HG03432 (cell line): ENCODE measurements around the gene PEPD.

ENCODE experiments used
- ATAC-seq: cut with Tn5 transposase; IDR thresholded peaks from one replicate; pipeline ENCODE4 v1.9.1; 2021; ENCODE audit warnings: mild to moderate bottlenecking, moderate library complexity; ENCODE audit not compliant: unreplicated experiment

Gene PEPD

GRCh38 chr19:33547676-33548075 lies 26.1 kb upstream of the PEPD start:
- no peak for ATAC-seq

GRCh38 chr19:33546656-33547055 lies 25.1 kb upstream of the PEPD start:
- no peak for ATAC-seq

GRCh38 chr19:33545217-33545981 lies 23.8 kb upstream of the PEPD start:
- no peak for ATAC-seq

- ATAC-seq = no peak
These were observed 13.6 kb upstream of the PEPD start for GRCh38 chr19:33535226-33535625.

DNA sequence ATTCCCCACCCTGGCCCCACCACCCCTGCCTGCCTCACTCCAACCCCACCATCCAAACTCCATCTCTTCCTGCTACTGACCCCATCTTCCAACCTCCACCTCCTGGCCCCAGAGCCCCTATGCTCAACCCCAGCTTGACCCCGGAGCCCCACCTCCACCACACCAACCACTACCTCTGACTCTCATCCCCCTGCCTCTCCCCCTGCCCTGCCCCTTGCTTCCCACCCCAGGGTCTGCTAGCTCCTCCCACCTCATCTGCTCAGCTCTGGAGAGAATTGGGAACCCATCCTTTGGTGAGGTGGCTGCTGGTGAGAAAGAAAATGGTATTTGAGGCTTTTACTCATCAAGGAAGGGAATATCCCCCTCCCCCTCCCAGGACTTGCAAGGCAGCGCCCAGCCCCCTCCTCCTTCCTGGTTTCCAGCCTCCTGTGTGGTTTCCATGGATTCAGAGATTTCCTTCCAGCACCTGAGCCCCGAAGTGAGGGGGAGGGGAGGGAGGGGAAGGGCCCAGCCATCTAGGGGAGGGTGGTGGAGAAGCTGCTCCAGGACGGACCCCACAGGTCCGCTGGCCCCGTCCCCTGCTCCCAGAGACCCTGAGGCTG lies 11.4 kb upstream of the PEPD start:
- no peak for ATAC-seq

GRCh38 chr19:33530842-33531241 lies 9.3 kb upstream of the PEPD start:
- ATAC-seq = no peak

DNA sequence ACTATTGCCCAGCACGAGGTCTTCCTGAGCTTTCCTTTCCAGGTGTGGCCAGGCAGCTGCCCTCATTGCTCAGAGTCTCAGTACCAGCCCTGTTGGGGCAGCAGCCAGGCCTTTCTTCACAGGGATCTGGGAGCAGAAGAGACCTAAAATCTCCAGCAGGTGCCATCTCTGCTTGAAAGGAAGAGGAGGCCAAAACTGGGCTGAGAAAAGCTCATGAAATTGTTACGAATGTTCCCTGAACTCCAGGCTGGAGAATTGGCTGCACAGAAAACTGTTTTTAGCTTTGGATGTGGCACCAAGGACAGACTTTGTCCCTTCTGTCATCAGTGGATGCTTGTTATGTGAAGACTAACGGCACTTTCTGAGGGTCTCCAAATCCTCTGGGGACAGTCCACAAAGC lies 8.7 kb upstream of the PEPD start:
- ATAC-seq = no peak

- no peak for ATAC-seq
These were observed 7.6 kb upstream of the PEPD start for GRCh38 chr19:33529094-33529676.

DNA sequence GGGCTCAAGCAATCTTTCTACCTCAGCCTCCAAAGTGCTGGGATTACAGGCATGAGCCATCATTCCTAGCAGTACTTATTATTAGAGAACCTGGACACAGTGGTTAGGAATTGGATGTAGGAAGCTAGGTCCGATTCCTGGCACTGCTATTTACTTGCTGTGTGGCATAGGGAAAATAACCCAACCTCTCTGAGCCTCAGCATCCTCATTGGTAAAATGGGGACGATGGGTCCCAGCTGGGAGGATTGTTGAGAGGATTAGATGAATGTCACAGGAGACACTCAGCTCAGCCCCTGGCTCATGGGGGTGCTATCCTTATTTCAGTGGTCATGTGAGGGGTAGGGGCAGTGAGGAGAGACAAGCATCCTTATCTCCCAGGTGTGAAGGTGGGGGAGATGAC lies 6.8 kb upstream of the PEPD start:
- ATAC-seq = no peak

- no peak for ATAC-seq
These were observed 5.5 kb upstream of the PEPD start for GRCh38 chr19:33527125-33527524.

DNA sequence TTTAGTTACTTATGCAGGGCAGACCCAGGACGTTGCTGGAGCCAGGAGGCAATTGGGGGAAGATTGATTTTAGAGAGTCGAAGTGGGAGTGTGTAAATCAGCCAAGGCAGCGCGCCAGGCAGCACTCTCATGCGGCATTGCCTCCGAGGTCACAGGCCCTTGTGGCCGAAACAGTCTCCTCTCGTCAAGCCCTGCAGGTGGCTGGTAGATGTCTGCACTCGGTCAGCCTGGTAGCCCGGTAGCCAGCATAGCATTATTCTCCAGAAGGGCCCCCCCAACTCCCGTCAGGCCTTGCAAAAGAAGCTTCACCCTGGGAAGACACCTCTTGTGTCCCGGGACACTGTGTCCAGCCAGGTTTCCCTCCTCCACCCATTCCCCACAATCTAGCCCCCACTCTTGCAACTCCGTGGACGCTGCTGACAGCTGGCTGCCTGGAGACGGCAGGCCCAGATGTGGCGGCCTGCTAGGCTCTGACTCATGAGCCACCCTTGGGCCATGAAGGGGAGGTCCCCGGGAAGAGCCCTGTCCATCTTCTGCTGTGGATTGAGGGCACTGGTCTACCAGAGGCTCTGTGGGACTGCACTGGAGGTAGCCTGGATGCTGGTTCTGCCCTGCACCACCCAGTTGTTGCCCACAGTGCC lies 2.6 kb upstream of the PEPD start:
- ATAC-seq = no peak

DNA sequence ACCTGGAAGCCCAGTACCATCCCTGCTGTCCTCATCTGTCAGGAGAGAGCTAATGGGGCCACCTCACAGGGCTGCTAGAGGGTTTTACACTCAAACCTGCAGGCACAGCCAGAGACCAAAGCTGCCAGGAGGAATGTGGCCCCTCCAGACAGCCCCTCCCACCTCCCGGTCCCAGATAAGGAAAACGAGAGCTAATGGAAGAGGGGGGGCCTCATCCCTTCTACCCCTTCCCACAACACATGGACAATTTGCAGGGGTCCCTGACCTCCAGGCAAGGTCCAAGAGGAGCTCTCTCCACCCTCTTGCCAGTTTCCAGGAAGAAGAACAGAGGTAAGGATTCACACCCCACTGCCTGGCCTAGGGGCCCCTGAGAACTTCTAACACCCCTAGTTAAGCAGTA lies 1.6 kb upstream of the PEPD start:
- no peak for ATAC-seq

DNA sequence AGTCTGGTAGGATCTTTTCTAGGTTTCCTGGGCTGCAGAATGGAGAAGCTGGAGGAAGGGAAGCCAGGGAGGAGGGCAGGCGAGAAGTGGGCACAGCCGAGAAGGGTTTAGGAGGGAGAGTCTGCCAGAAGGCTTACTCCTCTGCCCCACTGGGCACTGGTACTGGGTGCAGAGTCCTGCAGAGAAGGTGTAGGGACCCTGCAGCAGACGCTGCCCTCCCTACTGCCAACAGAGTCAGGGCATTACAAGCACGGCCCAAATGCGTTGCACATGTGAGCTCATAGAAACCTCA lies 726 bp upstream of the PEPD start:
- no peak for ATAC-seq

DNA sequence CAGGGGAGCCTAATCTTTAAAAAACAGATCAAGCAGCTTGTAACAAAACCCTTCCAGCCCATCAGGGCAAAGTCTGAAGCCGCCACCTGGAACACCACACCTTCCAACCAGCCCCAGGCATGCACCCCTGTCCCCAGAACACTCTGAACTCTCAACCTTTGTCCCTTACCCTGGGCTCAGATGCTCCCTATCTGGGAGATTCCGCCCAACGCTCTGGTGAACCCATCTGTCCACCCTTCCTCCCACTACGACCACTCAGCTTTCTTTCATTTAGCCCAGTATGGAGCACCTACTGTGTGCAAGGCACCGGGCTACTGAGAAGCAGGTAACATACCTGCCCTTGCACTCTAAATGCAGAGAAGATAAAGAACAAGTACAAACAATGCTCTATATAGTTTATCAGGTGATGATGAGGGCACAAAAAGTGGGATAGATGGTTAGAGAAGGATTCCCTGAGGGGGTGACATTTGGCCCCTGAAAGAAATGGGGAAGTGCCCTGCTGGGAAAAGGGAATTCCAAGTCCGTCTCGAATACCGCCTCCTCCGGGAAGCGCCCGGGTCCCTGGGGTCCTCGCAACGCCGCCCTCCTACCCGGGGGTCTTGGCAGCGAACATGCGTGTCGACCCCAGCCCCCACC lies 629 bp downstream of the PEPD start:
- ATAC-seq = no peak

- ATAC-seq = no peak
These were observed 1.4 kb downstream of the PEPD start for GRCh38 chr19:33520048-33520643.

GRCh38 chr19:33519416-33519815 lies 2.2 kb downstream of the PEPD start:
- no peak for ATAC-seq

DNA sequence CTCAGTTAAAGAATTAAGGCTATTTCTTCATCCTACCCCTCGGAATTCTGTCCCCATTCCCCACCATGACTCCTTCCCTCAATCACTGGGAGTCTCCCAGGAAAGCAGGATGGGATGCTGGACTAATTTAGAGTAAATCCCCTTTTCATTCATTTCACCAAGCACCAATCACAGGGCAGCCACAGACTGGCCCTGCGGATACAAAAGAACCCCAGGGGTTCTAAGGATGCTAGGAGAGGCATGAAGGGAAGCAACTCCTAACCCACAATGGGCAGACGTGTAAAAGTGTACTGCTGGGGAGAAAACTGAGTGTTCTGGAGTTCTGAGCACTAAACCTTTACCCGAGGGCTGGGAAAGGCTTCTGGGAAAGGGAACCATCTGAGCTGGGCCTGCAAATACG lies 3.0 kb downstream of the PEPD start:
- ATAC-seq = no peak

DNA sequence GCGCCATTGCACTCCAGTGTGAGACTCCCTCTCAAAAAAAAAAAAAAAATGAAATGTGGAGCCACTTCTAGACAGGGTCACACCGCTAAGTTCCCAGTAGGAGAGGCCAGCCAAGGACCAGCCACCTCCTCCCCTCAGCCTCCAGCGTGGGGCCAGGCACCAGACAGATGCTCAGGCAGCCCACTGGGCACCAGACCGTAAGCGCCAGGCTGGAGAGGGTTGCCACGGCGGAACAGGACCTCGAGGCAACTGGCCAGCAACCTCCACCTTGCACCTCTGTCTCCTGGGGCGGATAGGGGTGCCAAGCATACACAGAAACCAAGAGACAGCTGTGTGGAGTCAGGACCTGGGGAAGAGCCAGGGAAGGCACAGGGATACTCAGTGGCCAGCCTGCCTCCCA lies 3.7 kb downstream of the PEPD start:
- no peak for ATAC-seq

- ATAC-seq = no peak
These were observed 5.7 kb downstream of the PEPD start for GRCh38 chr19:33515921-33516320.

DNA sequence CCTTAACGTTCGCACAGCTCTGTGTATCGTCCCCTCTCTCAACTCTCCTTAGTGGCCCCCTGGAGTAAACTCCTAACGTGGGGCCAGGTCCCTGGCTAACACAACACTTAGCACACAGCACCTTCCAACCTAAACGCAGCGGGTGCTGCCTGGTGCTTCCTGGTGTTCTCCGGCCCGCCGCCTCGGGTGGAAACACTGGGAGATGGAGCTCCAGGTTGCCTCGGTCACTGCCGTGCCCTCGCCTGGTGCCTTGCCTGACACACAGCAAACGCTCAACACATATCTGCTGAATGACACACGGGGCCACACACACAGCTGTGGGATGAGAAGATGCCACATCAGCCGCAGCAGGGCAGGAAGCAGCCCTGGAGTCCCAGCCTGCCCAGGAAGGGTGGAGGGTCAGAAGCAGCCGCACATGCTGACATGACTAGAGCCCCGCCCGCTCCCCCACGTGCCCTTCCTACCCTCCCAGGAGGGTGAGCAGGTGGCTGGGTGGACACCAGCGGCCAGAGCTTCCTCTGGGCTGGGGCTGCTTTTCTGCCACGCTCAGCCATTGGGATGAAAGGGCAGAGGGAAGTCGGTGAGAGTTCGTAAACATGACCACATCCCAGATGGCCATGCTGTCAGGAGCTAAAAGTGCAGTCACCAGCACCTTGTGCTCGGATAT lies 6.6 kb downstream of the PEPD start:
- no peak for ATAC-seq

DNA sequence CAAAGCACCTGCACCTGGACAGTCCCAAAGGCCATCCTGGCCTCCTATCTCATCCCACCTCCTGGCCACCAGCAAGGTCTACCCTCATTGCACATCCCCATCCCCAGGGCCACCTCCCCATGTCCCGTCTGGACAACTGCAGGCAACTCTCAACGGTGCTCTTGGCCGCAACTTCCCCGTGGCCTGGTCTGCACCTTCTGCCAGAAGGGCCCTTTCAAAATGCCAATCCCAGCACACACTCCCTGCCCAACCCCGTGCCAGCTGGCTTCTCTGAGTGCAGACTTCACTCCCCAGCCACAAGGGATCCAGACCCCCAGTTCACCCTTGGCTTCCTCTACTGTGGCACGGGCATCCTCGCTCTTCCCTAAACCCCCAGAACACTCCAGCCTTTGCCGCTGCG lies 8.2 kb downstream of the PEPD start:
- ATAC-seq = no peak
